Measurements from ENCODE around the gene ZBTB16.

ZBTB16 gene

DNA sequence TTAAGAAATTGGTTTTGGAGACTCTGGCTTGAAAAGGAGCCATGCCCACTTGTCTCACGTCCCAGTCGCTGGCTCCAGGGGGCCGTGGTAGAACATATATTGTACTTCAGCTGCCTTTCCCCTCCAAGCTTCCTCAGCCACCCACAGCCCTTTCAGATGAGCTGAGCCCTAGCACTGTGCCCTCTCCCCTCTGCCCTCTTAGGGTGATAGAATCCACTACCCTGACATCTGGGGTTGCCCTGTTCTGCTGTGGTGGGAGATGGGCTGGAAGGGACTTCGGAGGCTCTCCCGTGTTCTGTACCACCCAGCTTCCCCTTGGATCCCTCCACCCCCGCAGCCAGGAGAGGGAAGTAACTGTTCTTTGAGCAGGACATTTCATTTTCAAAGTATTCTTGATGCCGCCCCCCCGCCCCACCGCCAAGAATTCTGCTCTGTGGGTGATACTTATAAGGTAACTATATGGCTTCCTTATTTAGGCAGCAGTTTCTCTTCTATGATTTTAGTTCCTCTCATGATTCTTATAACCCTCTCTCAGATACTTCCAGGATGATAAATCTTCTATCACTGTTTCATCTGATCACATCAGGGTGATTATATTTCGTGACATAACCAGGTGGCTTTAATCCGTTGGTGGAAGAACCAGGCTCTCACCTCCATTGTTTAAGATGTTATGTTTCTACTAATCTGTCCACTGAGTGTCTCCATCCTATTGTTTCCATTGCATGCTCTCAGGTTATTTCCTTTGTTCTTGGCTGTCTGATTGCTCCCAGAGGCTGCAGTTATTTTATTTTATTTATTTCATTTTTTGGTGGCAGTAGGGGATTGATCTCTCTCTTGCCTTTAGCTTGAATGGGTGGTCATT lies 24.1 kb downstream of the ZBTB16 start:
- DNase-seq (ENCODE audit: low spot score) = no peak

DNA sequence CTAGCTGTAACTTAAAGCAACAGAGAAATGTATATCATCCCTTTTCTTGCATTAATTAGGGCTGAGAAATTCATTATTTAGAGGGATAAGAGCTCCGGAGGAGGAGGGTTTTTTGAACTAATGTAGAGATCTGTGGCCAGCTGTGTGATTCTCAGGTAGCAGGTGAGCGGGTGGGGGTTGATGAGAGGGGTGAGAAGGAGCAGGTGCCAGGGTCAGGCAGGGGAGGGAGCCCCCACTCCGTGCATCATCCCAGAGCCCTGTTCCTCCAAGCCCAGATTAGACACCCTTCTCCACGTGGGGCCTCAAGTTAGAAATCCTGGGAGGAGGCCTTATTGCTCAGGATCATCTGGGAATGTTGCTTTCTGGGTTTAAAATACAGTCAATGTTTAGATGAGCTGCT lies 24.9 kb downstream of the ZBTB16 start:
- DNase-seq (ENCODE audit: low spot score) = no peak

DNA sequence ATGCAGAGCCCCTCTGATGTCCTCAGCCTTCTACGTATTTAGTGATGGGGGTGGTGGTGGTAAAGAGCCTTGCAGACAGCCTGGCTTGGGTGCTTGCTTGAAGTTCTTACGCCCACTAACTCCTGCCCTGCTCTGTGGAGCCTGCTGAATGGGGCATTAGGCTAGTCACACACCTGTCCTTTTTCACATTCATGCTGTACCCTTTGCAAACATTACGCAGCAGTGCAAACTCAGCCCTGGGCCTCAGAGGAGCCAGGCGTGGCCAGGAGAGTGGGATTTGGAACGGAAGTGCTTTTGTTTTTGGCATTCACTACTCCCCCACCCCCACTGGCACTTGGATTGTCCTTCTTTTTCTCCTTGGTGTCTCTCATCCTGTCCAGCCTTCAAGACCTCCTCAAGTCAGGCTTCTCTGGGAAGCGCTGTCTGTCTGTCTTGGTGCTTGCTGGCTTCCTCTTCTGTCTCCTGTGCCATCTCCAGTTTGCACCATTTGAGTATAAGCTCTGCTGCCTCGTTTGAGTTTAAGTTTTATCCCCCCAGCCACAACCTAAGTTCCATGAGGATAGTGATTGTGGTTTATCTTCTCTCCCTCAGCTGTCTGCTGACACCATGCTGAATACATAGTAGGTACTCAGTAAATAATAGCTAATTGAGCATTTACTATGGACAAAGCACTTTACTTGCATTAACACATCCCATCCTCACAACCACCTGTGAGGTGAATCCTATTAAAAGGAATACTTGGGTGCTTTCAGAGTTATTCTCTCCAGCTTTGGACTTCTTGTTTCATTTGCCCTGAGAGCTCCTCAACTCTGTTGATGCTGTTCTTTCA lies 26.7 kb downstream of the ZBTB16 start:
- DNase-seq (ENCODE audit: low spot score) = no peak

DNA sequence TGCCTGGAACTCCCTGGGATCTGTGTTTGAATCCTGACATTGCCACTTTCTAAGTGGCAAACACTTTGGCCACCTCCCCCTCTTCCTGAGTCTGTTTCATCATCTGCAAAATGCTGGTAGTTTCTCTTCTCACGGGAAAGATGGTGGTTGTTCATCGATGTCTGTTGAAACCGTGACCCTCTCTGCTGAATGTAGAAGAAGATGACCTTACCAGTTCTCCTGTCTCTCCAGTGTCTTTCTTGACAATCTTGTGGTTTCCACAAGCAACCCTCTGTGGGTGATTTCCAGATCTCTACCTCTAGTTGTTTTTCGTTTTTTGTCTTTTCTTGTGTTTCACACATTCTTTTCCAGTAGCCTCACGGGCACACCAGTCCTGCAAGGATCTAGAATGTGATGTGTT lies 27.5 kb downstream of the ZBTB16 start:
- no peak for DNase-seq (ENCODE audit: low spot score)

DNA sequence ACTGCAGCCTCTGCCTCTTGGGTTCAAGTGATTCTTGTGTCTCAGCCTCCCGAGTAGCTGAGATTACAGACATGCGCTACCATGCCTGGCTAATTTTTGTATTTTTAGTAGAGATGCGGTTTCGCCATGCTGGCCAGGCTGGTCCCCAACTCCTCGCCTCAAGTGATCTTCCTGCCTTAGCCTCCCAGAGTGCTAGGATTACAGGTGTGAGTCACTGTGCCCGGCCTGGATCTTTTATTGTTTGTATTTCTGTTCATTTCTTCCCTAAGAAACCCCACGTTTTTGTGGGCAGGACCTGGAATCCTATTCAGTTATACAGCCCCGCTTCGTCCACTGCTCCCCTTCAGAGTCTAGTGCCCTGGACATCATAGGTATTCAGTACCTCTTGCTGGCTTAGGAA lies 28.7 kb downstream of the ZBTB16 start:
- no peak for DNase-seq (ENCODE audit: low spot score)

DNA sequence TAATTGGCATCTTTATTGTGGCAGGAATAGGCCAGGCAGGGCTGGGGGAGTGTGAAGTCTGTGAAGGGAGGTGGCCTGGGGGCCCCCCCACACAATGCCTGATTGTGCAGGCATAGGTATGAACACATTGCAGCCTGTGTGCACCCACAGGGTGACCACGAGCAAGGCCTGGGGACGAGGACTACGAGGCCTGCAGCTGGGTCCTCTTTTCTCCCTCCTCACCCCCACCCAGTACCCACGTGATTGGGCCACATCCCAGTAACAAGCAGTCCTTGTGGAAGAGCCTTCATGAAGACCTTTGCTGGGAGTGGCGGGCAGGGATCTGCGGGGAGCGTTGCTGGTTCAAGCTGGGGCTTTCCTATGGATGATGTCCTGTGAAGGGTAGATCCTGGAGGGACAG lies 29.3 kb downstream of the ZBTB16 start:
- DNase-seq (ENCODE audit: low spot score) = no peak

DNA sequence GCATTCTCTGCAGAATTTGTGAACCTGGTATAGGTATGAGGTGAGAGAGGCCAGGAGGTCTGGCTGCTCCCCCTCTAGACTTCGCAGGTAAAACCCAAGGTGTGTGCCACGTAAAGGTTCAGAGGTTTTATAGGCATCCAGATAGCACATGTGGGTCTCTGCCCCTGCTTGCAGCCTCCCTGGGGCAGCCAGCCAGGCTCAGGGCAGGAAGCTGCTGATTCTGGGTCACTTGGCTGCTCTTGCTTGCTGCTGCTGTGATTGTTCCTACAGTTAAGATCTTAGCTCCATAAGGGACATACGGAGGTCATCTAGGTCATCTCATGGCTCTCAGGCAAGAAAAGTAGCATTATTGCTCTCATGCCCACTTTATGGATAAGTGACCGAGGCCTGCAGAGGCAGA lies 30.2 kb downstream of the ZBTB16 start:
- no peak for DNase-seq (ENCODE audit: low spot score)

DNA sequence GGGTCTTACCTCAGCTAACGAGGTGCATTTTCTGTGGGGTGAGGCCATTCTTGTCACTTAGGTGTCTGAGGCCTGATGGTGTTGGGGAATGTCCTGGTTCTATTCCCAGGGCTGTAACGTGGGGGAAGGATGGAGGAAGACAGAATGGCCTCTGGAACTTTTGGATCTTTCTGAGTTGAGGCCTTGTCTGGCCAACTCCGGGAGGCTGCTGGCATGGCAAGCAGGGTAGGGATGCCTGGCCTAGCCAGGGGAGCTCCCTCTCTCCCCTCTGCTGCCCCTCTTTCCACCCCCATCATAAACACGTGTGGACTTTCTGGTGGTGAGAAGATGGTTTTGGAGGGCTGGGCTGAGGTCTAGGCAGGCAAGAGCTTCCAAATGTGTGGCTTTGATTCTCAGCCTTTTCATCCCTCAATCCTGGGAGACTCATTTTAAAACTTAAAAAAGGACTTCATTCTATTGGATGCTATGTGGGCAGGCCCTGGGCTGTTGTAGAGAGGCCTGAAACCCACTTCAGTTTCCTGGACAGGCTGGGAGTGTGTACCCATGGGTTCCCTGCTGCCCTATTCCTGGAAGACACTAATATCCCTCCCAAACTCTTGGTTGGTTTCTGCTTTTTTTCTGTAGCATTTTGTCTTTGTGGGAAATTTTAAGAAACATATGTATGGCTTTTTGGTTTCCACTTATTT lies 30.9 kb downstream of the ZBTB16 start:
- no peak for DNase-seq (ENCODE audit: low spot score)

DNA sequence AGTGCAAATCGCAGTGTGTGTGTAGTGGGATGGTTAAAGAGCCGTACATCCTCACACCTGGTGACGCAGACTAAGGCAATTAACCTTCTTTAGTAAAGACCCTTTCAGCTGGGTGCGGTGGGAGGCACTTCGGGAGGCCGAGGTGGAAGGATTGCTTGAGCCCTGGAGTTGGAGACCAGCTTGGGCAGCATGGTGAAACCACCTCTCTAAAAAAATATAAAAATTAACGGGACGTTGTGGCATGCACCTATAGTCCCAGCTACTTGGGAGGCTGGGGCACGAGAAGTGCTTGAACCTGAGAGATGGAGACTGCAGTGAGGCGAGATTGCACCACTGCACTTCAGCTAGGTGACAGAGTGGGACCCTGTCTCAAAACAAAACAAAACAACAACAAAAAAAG lies 31.5 kb downstream of the ZBTB16 start:
- no peak for DNase-seq (ENCODE audit: low spot score)

DNA sequence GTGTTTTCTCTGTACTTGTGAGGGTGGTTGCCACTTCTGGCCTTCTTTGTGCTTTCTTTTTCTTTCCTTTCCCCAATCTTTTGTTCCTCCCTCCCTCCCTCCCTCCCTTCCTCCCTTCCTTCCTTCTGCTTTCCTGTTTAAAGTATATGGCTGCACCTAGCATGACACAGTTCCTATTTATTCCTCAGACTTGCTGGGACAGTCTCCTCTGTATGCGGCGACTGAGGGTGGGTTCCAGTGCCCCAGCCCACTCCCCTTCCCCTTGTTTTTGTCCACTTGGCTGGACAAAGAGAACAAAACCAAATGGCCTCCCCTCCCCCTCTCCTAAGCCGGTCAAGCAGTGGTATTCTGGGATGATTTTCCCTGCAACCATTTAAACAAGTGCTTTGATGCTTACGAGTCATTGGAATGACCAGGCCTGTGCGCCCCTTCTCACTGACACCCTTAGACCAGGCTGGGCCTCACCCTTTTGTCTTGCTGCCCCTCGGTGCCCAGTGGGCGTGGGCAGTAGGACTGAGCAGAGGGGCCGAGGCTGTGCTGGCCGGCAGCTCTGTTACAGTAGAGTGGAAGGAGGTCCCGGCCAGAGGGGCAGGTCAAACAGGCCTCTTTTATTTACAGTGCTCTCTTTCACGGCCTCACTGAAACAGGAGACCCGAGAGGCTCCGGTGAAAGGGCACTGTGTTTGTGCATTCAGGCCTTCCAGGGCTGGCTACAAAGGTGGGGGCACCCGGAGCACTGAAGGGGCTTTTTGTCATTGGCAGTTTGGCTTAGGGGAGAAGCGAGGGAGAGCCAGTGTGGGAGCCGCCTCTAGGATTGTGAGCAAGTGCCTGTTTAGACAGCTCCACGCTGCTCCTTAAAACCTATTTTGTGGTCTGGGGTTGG lies 32.2 kb downstream of the ZBTB16 start:
- DNase-seq (ENCODE audit: low spot score) = no peak

DNA sequence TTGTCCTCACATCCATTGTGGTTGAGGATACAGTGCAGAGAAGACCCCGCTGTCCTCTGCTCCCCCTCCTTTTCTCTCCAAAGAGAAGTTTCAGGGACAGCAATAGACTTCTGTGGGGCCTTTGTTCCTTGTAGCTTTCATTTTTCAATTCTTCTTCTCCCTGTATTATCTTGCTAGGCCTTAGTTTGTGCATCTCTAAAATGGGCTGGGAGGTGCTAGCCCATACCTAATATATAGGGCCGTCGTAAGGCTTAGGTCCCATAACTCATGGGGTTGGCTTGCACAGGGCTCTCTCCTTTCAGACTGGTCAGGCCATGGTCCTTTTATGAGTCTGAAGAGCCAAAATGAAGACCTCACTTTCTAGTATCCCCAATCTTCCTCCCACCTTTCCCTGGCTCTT lies 33.0 kb downstream of the ZBTB16 start:
- no peak for DNase-seq (ENCODE audit: low spot score)

DNA sequence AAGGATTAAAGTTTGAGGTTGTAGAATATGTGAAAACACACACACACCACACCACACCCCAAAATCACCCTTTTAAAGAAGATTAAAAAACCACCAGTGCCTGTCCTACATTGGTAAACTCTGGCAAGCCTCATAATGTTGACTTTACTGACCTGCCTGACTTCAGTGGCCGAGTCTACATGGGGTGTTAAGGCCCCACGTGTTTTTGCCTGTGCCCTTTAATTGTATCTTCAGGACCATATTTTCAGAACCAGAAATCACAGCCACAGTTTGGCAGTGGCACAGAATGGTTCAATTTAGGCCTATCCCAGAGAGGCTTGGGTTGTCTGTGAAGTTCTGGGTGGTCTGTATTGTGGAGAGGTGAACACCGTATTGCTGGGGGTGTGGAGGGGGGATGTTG lies 33.4 kb downstream of the ZBTB16 start:
- DNase-seq (ENCODE audit: low spot score) = no peak

DNA sequence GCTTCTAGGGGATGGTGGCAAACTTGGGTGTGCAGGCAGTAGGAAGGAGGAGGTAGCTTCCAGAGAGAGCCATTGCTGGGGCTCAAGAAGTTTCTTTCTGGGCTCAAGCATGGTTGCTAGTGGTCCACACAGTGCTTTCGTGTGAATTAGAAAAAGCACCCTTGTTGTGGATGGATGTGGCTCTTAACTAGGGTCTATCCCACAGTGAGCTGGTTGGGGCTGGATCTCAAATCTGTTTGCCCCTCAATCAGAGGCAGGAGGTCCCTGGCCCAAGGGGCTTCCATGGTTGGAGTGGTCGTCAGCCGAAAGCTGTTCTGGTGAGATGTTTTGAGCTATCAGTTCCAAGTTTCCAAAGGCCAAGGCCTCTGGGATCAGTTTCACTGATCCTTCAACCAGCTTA lies 35.0 kb downstream of the ZBTB16 start:
- DNase-seq (ENCODE audit: low spot score) = no peak

DNA sequence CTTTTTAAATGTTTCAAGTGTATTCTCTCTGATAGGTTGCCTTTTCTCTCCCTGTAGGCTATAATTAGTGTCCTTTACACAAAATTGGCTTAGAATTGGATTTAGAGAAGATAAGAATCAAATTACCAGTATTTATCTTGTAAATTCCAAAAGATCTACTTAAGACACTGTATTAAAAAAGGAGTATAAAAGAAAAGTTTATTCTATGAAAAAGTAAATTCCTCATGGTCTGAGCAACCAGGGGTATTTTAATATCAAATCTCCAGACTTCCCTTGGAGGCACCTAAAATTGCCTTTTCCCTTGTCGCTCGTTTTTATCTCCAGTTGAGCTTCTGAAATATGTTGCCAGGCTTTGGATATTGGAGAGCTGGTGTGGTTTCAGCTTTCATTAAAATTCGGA lies 36.4 kb downstream of the ZBTB16 start:
- no peak for DNase-seq (ENCODE audit: low spot score)

DNA sequence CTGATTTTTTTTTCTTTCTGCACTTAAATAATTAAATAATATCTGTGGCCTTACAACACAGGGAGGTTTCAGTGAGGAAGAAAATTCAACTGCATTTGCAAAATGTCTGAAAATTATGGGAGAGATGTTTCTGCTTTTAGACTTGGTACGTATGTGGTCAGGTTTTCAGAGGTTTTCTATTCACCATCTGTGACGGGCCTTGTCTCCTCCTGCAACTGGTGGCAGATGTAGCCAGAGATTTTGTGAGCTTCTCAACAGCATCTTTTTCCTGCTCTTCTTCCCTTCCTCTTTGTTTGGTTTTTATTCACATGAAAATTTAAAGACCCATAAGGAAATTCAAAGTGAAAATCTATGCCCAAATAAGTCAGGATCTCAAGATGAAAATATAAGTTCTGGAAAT lies 38.3 kb downstream of the ZBTB16 start:
- DNase-seq (ENCODE audit: low spot score) = no peak

DNA sequence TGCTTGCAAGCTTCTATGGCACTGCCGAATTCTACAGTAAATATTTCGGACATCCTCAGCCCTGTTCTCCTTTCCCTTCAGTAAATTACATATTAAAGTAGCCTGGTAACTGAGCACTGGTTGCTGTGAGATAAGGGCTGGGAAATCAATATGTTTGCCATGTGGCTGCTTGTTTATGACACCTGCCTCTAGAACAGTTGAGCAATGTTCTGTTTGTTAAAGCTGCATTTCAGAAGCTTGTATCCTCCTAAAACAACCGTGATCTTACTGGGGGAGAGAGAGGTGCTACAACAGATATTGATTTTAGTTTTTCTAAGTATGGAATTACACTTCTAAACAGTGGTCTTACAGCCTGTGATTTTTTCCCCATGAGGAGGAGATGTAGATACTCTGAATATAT lies 39.4 kb downstream of the ZBTB16 start:
- DNase-seq (ENCODE audit: low spot score) = no peak

DNA sequence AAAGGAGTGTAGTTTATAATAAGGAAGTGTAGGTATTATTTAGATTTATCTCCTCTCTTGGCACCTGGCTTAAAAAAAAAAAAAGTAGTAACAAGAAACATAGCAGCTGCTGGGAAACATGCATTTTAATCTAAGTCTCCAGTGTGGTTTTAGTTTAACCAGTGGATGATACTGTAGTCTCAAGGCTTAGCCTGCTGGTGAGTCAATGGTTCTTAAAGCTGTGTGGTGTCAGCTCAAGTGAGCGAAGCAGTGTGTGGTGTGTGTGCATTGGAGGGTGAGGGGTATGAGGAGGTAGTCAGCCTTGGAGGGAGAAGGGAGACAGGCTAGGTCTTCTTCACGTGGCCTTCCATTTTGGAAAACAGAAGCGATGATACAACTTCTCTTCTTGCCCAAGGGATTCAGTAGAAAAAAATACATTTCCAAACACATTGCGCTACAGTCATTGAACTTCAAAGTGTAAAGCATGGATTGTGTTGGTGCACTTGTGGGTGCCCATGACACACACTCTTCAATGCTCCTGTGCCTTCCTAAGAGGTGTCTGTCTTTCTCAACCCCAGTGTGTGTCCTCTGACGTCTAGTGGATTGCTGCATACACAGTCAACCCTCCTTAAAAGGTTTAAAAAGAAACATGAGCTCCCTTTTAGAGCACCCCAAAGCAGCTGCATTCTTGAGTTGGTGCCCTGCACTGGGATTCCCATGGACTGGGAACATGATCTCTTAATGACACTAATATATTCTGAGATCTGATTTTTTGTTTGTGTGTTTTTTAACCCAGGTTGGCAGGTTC lies 40.1 kb downstream of the ZBTB16 start:
- DNase-seq (ENCODE audit: low spot score) = no peak

DNA sequence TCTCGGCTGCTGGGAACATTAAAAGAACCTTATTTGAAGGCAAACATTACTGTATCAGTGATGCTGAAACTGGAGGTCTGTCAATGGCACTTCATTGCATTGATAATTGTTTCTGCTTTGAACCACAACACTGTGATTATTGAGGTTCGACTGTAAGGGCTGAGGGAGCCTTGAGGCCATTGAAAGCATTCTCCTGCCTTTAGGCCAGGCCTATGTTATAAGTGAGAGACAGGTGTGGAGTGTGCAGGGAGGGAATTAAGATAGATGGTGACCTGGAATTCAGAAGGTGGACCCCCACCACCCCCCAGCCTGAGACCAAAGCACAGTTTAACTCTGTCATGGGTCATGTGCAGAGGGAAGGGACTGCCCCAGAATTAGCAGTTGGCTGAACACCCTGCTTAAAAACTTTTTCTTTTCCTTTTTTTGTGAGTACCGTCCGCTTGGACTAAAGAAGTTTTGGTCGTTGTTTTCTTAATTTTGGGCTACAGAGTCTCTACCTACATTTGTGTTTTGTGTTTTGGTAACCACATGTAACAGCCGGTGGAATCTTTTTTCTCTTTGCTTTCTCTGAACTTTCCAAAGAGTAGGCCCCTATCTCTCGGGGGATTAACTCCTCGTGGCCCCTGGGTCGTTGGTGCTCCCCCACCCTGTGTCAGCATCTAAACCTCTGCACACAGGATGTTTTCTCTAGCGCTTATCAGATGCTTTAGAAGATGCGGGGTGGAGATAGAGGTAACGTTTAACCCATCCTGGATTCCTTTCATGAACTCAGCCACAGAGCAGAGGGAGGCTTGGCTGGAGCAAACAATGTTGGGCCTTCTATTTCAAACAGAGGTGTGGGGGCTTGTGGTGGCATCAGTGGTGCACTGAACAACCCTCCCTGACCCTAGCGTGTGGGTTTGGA lies 43.7 kb downstream of the ZBTB16 start:
- DNase-seq (ENCODE audit: low spot score) = no peak

DNA sequence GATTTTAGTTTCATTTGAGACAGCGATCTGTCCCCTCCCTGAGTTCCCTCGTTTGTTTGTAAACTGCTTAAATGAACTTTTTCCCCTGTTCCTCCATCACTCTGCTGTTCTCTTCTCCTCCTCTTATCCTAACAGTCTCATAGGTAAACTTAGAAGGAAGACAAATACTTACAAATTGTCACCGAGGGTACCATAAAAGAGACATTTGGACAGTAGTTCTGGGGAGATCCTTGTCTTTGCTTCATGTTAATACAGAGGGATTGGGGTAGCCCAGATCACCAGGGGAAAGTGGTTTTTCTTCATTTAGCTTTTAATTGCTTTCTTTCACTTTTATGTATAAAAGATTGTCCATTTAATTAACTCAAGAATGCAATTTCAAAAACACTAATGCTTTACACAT lies 46.1 kb downstream of the ZBTB16 start:
- no peak for DNase-seq (ENCODE audit: low spot score)

DNA sequence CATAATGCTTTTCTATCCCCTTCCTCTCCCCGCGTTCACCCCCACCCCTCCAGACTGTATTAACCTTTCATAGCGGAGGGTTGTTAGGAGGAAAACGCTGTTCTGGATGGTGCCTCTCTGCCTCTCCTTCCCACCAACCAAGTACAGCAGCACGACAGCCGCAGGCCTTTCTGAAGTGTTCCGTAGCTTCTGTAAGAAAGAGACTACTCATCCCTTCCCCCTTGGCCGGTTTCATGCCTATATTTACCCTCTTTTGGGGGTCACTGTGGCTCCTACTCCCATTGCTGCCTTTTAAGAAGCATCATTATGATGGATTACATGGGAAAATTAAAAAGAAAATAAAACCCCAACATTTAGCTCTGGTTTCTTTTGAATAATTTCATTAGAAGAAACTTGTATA lies 46.5 kb downstream of the ZBTB16 start:
- no peak for DNase-seq (ENCODE audit: low spot score)

All from cerebellar cortex (tissue), 1 donor.